HG03045 (cell line): ENCODE data around the gene GPC6.

Experiments used
- ATAC-seq: cut with Tn5 transposase; IDR thresholded peaks from one replicate; pipeline ENCODE4 v1.9.1; 2021; ENCODE audit warnings: mild to moderate bottlenecking, moderate library complexity; ENCODE audit not compliant: unreplicated experiment

Gene GPC6

DNA sequence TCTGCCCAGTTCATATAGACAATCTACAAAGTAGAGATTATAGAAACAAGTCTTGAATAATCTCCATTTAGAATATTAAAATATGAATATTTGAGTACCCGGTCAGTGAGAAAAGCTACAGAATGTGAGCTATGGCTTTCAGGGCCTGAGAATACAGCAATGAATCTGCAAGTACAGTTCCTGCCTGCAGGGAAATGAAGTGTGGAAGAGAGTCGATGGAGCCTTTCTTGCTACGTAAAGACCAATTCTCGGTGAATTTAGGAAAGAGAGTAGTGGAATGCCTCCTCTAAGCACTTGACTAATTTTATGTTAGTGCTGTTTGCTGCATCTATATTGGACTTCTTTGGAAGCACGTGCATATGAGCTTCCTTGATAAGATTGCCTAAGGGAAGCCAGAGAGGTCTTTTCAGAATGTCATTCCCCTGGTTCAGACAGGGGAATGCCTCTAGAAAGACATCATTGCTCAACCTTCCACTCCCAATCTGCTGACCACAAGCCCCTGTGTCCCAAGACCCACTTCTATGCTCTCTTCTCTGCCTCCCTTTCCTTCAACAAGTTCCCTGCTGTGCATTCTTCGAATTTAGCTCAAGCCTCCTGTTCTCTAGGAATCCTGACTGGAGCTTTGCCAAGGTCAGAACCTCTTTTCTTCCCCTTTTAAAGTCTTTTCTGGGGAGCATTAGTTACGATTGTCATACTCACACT is 41.9 kb downstream of the GPC6 start:
- ATAC-seq: no peak

DNA sequence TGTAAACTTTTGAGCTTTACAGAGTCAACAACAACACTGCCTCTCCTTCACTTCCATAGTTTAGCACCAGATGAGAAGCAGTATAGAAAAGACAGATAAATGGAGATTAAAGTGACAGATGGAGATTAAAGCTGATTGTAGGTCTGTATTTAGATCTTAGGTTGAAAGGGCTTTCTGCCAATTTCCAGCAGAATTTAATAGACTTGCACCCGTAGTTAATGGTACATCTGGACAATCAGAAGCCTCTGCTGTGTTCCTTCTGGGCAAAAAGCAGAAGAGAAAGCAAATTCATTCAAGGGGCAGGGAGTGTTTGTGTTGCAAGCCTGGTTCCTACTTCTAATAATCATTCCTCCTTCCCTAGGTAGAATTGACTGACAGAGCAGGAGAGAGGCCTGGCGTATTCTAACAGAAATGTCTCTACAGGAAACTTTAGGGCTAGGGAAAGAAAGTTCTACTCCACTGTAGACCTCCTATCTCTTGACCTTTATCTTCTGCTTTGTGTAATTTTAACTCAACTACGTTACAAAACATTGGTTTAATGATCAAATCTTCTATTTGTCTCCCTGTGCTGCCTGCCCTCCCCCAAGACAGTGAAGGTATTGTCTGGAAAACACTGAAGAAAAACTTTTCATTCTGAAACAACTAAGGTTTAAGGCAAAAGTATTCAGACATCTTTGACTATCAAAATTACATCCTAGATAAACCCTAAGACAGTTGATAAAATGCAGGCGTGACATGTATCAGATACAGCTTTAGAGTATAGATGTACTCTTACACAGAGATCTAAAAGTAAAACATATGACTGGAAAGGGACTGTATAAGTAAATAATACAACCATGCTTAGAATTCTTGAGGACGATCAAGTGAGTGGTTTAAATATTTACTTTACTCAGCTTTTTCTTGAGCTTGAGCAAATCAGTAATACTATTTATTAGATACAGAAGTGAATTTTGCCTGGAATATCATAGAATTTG is 44.4 kb downstream of the GPC6 start:
- ATAC-seq: no peak

DNA sequence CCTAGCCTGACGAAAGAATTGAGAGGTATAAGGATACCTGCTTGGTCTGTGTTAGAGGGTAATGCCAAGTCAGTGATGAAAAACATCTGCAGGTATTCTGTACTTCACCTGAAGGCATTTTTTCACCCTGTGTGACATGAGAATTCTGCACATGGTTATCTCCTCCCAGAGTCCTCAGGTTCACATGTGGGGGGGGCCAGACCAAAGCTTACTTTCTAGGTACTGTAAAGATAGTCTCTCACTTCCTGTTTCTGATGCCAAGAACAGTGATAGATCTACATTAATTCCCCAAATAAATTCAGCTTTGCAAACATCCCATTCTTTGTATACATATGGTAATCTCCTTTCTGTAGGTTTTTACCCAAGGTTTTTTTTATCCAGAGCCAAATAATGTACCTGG is 53.4 kb downstream of the GPC6 start:
- no peak for ATAC-seq

DNA sequence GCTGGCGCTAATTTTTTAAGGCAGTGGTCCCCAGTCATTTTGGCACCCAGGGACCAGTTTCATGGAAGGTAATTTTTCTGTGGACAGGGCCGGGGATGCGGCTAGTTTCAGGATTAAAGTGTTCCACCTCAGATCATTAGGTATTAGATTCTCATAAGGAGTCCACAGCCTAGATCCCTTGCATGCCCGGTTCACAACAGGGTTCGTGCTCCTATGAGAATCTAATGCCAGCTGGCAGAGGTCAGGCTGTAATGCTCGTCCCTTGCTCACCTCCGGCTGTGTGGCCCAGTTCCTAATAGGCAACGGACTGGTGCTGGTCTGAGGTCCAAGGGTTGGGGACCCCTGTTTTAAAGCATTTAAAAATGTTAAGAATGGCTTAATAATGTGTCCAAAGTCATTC is 54.1 kb downstream of the GPC6 start:
- no peak for ATAC-seq

- ATAC-seq: no peak
Measured at GRCh38 chr13:93283255-93283654, 56.6 kb downstream of the GPC6 start.

DNA sequence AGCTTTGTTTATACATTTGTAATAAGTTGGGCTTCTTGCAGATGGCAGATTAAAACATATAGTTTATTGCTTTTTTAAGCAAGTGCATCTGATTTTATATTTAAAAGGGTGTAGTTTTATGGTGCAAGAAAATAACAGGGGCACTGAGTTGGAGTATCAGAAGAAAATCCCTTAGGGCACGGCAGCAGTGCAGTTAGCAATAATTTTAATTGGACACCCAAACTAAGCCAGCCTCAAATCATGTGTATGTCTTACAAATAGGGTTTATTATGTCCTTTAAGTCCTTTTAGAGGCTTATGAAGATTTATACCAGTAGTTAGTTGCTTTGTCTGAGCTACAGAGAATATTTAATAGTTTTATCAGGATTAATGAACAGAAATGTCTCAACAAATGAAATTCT is 57.5 kb downstream of the GPC6 start:
- no peak for ATAC-seq

DNA sequence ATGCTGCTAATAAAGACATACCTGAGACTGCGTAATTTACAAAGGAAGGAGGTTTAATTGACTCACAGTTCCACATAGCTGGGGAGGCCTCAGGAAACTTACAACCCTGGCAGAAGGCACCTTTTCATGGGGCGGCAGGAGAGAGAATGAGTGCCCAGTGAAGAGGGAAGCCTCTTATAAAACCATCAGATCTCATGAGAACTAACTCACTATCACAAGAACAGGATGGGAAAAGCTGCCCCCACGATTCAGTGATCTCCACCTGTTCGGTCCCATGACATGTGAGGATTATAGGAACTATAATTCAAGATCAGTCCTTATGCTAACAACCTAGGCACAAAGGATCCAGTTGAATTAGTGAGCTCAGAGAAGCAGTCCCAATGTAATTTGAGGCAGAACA is 59.4 kb downstream of the GPC6 start:
- no peak for ATAC-seq

DNA sequence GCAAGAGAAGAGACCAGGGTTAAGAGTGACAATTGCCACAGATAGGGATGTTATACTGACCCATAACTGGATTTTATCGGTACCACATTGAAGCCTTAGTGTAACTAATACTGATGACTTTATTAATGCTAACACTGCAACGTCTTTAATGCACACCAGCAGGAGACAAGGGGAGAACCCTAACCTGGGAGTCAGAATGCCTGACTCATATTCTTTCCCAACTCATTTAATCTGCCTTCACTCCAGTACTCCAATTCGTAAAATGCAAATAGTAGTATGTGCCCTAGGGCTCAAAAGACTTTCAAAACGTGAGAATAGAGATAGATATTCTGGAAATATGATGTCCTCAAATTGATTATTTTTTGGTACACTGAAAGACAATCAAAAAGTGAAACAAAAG is 62.4 kb downstream of the GPC6 start:
- no peak for ATAC-seq

DNA sequence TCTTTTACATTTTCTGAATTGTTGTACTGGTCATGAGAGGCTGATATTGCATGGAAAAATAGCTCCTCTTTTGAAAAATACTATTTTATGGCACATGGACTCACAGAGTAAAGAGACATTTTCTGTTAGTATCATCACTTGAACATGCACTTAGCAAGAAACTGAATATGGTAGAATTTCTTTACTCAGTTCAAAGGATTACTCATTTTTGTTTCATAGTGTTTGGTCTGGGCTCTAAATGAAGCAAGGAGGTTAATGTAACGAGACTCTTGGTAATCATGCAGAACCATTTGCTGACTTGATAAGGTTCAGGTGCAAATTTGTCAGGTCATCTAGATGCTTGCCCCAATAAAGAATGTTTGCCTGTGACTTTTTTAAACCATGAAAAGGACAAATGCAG is 63.2 kb downstream of the GPC6 start:
- ATAC-seq: no peak

DNA sequence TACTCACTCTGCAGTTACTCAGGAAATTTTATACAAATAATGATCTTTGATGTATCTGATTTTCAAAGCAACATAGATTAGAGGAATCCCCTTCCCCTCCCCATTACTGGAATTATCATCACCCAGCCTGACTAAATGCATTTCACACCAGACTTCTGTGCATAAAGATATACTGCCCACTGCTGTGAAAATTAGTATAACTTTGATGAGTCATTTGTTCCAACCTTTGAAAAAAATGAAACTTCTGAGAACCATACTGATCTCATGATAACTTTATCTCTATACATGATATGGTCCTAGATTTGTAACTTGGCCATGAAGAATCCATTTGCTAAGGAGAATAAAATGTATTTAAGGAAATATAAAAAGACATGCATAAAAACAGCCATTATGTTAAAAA is 63.9 kb downstream of the GPC6 start:
- ATAC-seq: no peak

- no peak for ATAC-seq
Measured at GRCh38 chr13:93292366-93292765, 65.8 kb downstream of the GPC6 start.

DNA sequence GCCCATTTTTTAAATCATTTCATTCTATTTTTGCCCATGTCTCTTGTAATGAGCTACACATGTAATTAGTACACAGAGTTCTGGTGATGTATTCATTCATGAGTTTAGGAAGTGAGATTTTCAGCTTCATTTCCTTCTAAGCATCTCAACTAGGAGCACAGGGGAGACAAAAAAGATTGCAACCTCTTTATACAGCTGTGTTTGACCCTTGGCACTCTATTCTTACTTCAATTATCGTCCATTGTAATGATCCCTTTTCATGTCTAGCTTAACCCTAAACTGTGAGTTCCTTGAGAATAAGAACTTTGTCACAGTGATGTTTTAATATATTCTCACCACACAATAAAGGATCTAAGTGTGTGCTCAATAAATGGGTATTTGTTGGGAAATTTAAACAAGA is 67.1 kb downstream of the GPC6 start:
- no peak for ATAC-seq

DNA sequence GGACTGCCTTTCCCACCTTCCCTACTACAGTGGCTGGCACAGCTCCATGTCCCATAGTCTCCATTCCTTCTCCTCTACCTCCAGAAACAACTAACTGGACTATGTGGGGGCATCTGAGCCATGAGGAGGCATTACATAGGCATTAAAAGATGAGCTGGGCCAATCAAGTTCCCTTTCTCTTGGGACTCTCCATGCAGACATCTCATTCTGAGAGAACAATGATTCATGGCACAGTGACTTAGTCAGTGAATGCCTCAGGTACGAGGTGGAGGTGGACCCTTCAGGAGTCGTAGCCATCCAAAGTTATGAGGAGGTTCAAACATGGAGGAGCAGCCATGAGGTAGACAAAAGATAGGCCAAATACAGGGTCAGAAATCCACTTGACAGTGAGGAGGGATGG is 70.0 kb downstream of the GPC6 start:
- no peak for ATAC-seq

GRCh38 chr13:93298713-93299112 is 72.1 kb downstream of the GPC6 start:
- no peak for ATAC-seq

- no peak for ATAC-seq
Measured at GRCh38 chr13:93304134-93304533, 77.5 kb downstream of the GPC6 start.

GRCh38 chr13:93304868-93305613 is 78.4 kb downstream of the GPC6 start:
- no peak for ATAC-seq

DNA sequence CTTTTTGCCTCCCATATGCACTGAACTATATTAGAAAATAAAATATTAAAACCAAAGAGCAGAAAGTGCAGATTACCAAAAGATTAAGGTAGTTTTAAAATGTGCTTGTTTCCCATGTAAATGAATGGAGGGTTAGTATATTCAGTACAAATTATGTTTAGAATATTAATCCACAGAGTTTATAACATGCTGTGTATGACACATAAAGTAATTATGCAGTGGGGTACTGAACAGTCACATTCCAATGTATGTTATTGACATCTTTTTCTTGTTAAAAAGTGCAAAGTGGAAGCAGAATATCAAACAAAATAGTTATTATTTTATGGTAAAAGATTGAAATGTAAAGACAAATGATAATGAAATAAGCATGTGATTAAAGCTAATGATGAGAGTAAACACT is 79.3 kb downstream of the GPC6 start:
- ATAC-seq: no peak

GRCh38 chr13:93307136-93307535 is 80.5 kb downstream of the GPC6 start:
- ATAC-seq: no peak

- no peak for ATAC-seq
Measured at GRCh38 chr13:93307651-93308050, 81.0 kb downstream of the GPC6 start.

GRCh38 chr13:93309886-93310523 is 83.4 kb downstream of the GPC6 start:
- ATAC-seq: no peak

- ATAC-seq: no peak
Measured at GRCh38 chr13:93316841-93317240, 90.2 kb downstream of the GPC6 start.
